ENCODE measurements around the gene CLK1. TPM values are rescaled to one million over a fixed set of nuclear protein-coding genes. Genes with fewer than 3 reads are reported as not detected.

The CLK1 gene
- total and polyA plus RNA-seq, 2 of the 8 experiments (the other 6 are each of a cell fraction or from before 2014, with no cell fraction given): 22.3 to 35.2 TPM

DNA sequence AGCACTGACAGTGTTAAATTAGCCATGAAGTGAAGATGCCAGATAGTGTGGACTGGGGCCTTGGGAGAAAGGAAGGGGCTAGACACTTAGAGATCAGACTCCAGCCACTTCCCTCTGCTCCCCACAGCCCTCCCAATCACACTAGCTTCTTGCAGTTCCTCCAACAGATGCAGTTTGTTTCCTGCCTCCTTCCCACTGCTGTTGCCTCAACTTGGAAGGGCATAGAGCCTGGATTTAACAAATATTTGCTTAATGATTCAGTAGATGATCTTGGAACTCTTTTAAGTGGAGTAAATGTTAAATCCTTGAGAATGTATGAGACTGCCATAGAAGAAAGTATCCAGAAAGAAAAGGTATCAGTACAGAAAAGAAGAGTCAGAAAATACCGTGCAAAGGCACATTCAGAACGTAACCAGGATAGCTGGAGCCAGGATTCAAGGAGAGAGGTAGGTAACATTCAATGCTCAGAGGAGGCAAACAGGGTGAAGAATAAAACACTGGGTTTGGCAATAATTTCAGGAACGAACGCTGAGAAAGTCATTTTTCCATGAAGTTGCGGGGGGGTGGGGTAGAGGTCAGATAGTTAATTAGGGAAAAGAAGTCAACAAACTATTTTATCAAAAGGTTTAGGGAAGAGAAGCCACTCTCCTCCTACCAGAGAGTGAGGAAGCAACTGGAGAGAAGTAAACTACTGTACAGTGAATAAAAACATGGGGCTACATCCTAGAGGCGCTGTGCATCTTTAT, 54.0 kb downstream of the CLK1 start:
- Histone ChIP-seq H3K36me3 (ENCODE audit: control insufficient read depth in 2 of 4, insufficient read depth in 4 of 4, low read length in 3 of 4) (peaks cover 13 to 22% (median 18%) of the 10 kb centered on the region in 4 experiments), H2BK15ac (ENCODE audit: low read length) (no peak overlapping the region), H3K14ac (ENCODE audit: insufficient read length) (no peak overlapping the region), H2BK12ac (ENCODE audit: low read depth, low read length) (no peak overlapping the region), H3K79me1 (ENCODE audit: low read depth, low read length) (no peaks in the 10 kb centered on the region), H3K27me3 (replicated peaks in 1 of 4; ENCODE audit: control insufficient read depth in 3 of 4, extremely low read depth in 1 of 4, insufficient read depth in 3 of 4, low read length in 3 of 4) (no peaks in the 10 kb centered on the region), H4K5ac (ENCODE audit: insufficient read length, low read depth, low read length) (peak overlapping the region; percentile 24), H2BK120ac (replicated peaks; ENCODE audit: low read depth, low read length) (no peak overlapping the region), H4K91ac (replicated peaks; ENCODE audit: insufficient read length, low read length) (peak overlapping the region; percentile 75), H3K23ac (ENCODE audit: insufficient read length) (no peak overlapping the region), H3K4me1 (replicated peaks in 1 of 4; ENCODE audit: control insufficient read depth in 3 of 4, insufficient read depth in 4 of 4, low read length in 3 of 4) (peaks cover 2 to 9% (median 5%) of the 10 kb centered on the region in 4 experiments; a peak in 6 of 7 replicates), H3K27ac (ENCODE audit: low read depth, low read length) (no peak overlapping the region), H2AFZ (ENCODE audit: low read length) (peak overlapping the region; percentile 95), H3K18ac (ENCODE audit: extremely low read depth, low read length) (no peak overlapping the region), H2BK20ac (ENCODE audit: low read length) (no peak overlapping the region), H3K79me2 (ENCODE audit: control insufficient read depth in 1 of 2, insufficient read depth in 2 of 2, low read length in 2 of 2) (peaks cover 17 to 37% of the 10 kb centered on the region in 2 experiments), H2AK5ac (ENCODE audit: low read depth, low read length) (no peak overlapping the region), H3K4me3 (ENCODE audit: extremely low read depth in 1 of 4, insufficient read depth in 2 of 4, low read depth in 3 of 4, low read length in 4 of 4) (peak overlapping the region; percentile 23 to 99 (median 91); a peak in 6 of 8 replicates), H3K4me2 (ENCODE audit: insufficient read depth in 1 of 2, low read depth in 2 of 2, low read length in 2 of 2) (peak overlapping the region; percentile 53 to 67), H2BK5ac (ENCODE audit: low read depth, low read length) (no peak overlapping the region), H3K9ac (replicated peaks in 1 of 4; ENCODE audit: extremely low read depth in 1 of 4, low read depth in 3 of 4, low read length in 3 of 4) (peak overlapping the region in 2 of 4 experiments; percentile 40 to 45; a peak in 3 of 7 replicates), H3K9me3 (ENCODE audit: insufficient read depth in 2 of 2, low read depth in 1 of 2, low read length in 1 of 2) (no peaks in the 10 kb centered on the region), H4K20me1 (replicated peaks in 1 of 2; ENCODE audit: control insufficient read depth in 1 of 2, insufficient read depth in 2 of 2, low read length in 2 of 2) (peaks cover 8 to 18% of the 10 kb centered on the region in 2 experiments), H3K23me2 (ENCODE audit: low read depth, low read length) (peaks cover 9% of the 10 kb centered on the region), H3K56ac (replicated peaks; ENCODE audit: insufficient read length, low read depth, low read length) (no peak overlapping the region), H4K8ac (ENCODE audit: extremely low read depth, insufficient read depth, low read length) (0 out of 2 replicates have a peak overlapping the region, but pooled peaks have one; percentile 4), H3K4ac (replicated peaks; ENCODE audit: insufficient read length, low read depth, low read length) (no peak overlapping the region)
- no peak for TF ChIP-seq HDAC2 (IDR thresholded peaks at IDR 0.05; ENCODE audit: borderline replicate concordance in 1 of 2, low read depth in 2 of 2, low read length in 2 of 2)
- no peak for TF ChIP-seq SP1 (IDR thresholded peaks at IDR 0.05; ENCODE audit: low read depth, low read length)
- no peak for TF ChIP-seq EZH2 (IDR thresholded peaks at IDR 0.05; ENCODE audit: low read depth, low read length, severe bottlenecking)
- TF ChIP-seq POU5F1 (IDR thresholded peaks at IDR 0.05; ENCODE audit: low read depth, low read length): no peak
- no peak for TF ChIP-seq POLR2A (IDR thresholded peaks at IDR 0.05; ENCODE audit: control extremely low read depth in 1 of 2, low read depth in 2 of 2, low read length in 2 of 2)
- TF ChIP-seq YY1 (IDR thresholded peaks at IDR 0.05; ENCODE audit: low read depth, low read length): no peak
- TF ChIP-seq SIX5 (IDR thresholded peaks at IDR 0.05; ENCODE audit: low read depth, low read length): no peak
- FAIRE-seq (no peak), DNase-seq (ENCODE audit: low read depth in 1 of 2, low spot score in 2 of 2) (no peak)
- 56% methylated on average over 6 of the region's 6 CpGs; no CpG with 5 or more reads in 1 of the 2 experiments for WGBS, 2 experiments (ENCODE audit: extremely low coverage in 1 of 2, insufficient coverage in 1 of 2, insufficient read length in 1 of 2, insufficient replicate concordance in 2 of 2, low coverage in 1 of 2, low lambda C conversion rate in 2 of 2, missing lambda C conversion rate in 1 of 2)
- CTCF ChIA-PET (ENCODE audit: partially characterized antibody): interaction anchor here (1.0 to 1.5 kb wide), 3 partner anchors 75 to 113 kb away, joined by 3 to 4 read pairs (median 3); no protein-coding TSS in a partner anchor
- POLR2A ChIA-PET (ENCODE audit: partially characterized antibody): interaction anchor here (0.9 to 1.6 kb wide), 10 partner anchors 8 to 97 kb away, joined by 3 to 9 read pairs (median 4); partner anchors contain the start of gene CLK1

Measured in H1 (cell line).